Sigmoid colon (tissue), 4 donors: ENCODE results near the gene RASGRP3.

Experiments
- EP300 ChIP-seq, 4 donors: sonication (generic); formaldehyde crosslinking; IDR thresholded peaks; one replicate each; pipeline ENCODE4 v1.6.1; 2017; ENCODE audit warnings: antibody characterized with exemption in 4 of 4
- POLR2AphosphoS5 ChIP-seq, 4 donors: sonication (generic); formaldehyde crosslinking; IDR thresholded peaks; one replicate each; pipeline ENCODE4 v1.6.1; 2017; ENCODE audit warnings: antibody characterized with exemption in 4 of 4
- TF ChIP-seq, protein P1 (sequence below), 4 experiments: fragments of 450-650 bp in 3 of 4; fragments of 200-600 bp in 1 of 4; IDR thresholded peaks; one replicate each; pipeline ENCODE4 v1.5.1; 2016 to 2019; ENCODE audit warnings: antibody characterized with exemption in 4 of 4, mild to moderate bottlenecking in 3 of 4, moderate library complexity in 2 of 4

DNA sequence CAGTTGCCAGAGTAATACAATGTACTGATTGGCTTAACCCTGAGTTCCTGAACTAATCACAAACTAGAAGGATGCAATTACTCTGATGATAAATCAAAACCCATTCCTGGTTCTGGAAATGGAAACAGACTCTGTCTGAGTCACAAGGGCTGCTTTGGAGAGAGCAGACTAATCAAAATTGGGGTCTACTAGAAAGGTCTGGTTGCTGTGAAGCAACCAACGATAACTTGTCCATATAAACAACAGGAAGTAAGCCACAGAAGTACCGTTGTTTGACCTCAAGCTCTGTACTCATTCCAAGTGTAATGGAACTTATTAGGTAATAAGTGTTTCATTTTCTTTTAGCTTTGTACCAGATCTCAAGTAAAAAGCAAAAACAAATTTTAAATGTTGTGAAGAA is 49.7 kb downstream of the RASGRP3 start:
- TF ChIP-seq, protein P1, sequence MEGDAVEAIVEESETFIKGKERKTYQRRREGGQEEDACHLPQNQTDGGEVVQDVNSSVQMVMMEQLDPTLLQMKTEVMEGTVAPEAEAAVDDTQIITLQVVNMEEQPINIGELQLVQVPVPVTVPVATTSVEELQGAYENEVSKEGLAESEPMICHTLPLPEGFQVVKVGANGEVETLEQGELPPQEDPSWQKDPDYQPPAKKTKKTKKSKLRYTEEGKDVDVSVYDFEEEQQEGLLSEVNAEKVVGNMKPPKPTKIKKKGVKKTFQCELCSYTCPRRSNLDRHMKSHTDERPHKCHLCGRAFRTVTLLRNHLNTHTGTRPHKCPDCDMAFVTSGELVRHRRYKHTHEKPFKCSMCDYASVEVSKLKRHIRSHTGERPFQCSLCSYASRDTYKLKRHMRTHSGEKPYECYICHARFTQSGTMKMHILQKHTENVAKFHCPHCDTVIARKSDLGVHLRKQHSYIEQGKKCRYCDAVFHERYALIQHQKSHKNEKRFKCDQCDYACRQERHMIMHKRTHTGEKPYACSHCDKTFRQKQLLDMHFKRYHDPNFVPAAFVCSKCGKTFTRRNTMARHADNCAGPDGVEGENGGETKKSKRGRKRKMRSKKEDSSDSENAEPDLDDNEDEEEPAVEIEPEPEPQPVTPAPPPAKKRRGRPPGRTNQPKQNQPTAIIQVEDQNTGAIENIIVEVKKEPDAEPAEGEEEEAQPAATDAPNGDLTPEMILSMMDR (IDR thresholded peaks at IDR 0.05) = no peak
- no peak for TF ChIP-seq POLR2AphosphoS5 (IDR thresholded peaks at IDR 0.05)
- TF ChIP-seq EP300 (IDR thresholded peaks at IDR 0.05) = no peak
